ENCODE results near the gene E2F7.

DNA sequence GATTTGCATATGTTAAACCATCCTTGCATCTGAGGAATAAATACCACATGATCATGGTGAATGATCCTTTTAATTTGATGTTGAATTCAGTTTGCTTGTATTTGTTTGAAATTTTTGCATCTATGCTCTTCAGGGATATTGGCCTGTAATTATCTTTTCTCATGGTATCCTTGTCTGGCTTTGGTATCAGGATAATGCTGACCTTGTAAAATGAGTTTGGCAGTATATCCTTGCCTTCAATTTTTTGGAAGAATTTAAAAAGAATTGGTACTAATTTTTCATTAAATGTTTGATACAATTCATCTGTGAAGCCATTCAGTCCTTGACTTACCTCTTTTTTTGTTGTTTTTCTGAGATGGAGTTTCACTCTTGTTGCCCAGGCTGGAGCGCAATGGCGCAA lies 85.2 kb downstream of the E2F7 start:
- TF ChIP-seq, protein P1, sequence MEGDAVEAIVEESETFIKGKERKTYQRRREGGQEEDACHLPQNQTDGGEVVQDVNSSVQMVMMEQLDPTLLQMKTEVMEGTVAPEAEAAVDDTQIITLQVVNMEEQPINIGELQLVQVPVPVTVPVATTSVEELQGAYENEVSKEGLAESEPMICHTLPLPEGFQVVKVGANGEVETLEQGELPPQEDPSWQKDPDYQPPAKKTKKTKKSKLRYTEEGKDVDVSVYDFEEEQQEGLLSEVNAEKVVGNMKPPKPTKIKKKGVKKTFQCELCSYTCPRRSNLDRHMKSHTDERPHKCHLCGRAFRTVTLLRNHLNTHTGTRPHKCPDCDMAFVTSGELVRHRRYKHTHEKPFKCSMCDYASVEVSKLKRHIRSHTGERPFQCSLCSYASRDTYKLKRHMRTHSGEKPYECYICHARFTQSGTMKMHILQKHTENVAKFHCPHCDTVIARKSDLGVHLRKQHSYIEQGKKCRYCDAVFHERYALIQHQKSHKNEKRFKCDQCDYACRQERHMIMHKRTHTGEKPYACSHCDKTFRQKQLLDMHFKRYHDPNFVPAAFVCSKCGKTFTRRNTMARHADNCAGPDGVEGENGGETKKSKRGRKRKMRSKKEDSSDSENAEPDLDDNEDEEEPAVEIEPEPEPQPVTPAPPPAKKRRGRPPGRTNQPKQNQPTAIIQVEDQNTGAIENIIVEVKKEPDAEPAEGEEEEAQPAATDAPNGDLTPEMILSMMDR (IDR thresholded peaks at IDR 0.05) = no peak
- no peak for TF ChIP-seq POLR2AphosphoS5 (IDR thresholded peaks at IDR 0.05)
- no peak for TF ChIP-seq POLR2A (IDR thresholded peaks at IDR 0.05)
